Right cardiac atrium (tissue), 5 donors: ENCODE measurements around the gene CMIP. TPM values are rescaled to one million over a fixed set of nuclear protein-coding genes. Genes with fewer than 3 reads are reported as not detected.
A peak's percentile ranks its signal among the peaks of the same experiment; 100 is the strongest.

Experiments
- ATAC-seq, 2 donors: fragments of 200-7000 bp; cut with Tn5 transposase; one replicate each; pipeline versions ENCODE4 v1.8.0 to v1.9.1; 2020; ENCODE audit warnings: moderate library complexity in 2 of 2, mild to moderate bottlenecking in 1 of 2
- DNase-seq, 3 donors: peaks; one replicate each; pipeline ENCODE4 v3.0.0-alpha.2; 2020
- H3K27ac ChIP-seq: one replicate; pipeline ENCODE4 v1.5.1; 2013; ENCODE audit warnings: mild to moderate bottlenecking, low read length, control low read depth, moderate library complexity
- H3K27me3 ChIP-seq: one replicate; pipeline ENCODE4 v1.6.1; 2013; ENCODE audit not compliant: control insufficient read depth, insufficient read depth
- H3K4me1 ChIP-seq: one replicate; pipeline ENCODE4 v1.6.1; 2013; ENCODE audit warnings: low read length; ENCODE audit not compliant: control insufficient read depth, insufficient read depth
- H3K4me3 ChIP-seq: one replicate; pipeline ENCODE4 v1.5.1; 2013; ENCODE audit warnings: low read length, control low read depth
- H3K9me3 ChIP-seq: one replicate; pipeline ENCODE4 v1.6.1; 2013; ENCODE audit warnings: low read length; ENCODE audit not compliant: control insufficient read depth
- WGBS: extraction: QIAGEN DNeasy Blood & Tissue Kit; methylation state at CpG from one replicate; pipeline ENCODE4 v1.1.7; 2013; 5-methylcytosine and 5-hydroxymethylcytosine counted together
- intact Hi-C, 4 donors: fragments of 100-400 bp; cut with DNase I; formaldehyde crosslinking; loops; one replicate each; pipeline versions ENCODE4 v1.11.0 to v1.14.0; 2022 to 2023
- polyA plus RNA-seq: library from polyadenylated mRNA; stranded (reverse); fragments of 200-250 nt; gene quantifications from one replicate; pipeline ENCODE4 v1.2.3, GENCODE V29; 2013
- total RNA-seq, 4 donors: library from RNA; stranded (reverse); fragmentation: NEBNext Ultra II Directional; extraction: Animal tissue kit (Norgen Biotek cat#: 25700); gene quantifications; one replicate each; pipeline ENCODE4 v1.2.1, GENCODE V29; 2021
- donor health status: healthy with polysubstance abuse.
- donor health status: DM: no; HTN: yes; CAD: no.
- donor health status: DM: no; HTN: no; CAD: no.
- donor health status: DM: no; HTN: yes; CAD: no; lungs with severe emphysema.
- donor health status: DM: yes; HTN: yes; CAD: no.

The CMIP gene
- total and polyA plus RNA-seq, 5 donors = 9.0 to 29.0 (median 19.2) TPM

DNA sequence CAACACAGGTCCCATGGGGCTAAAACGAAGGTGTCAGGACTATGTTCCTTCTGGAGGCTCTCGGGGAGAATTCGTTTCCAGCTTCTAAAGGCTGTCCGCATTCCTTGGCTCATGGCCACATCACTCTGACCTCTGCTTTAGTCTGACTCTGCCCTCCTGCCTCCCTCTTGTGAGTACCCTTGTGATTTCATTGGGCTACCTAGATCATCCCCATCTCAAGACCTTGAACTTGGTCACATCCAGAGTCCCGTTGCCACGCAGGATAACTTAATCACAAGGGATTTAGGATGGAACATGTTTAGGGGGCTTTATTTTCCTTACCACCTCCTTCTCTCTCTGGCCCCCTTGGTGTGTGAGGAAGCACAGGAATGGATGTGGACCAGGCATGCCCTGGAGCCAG, 173.6 kb downstream of the CMIP start:
- Histone ChIP-seq H3K4me1 (peaks cover 1% of the 10 kb centered on the region), H3K4me3 (no peak overlapping the region), H3K27ac (no peak overlapping the region), H3K9me3 (no peaks in the 10 kb centered on the region), H3K27me3 (no peaks in the 10 kb centered on the region)
- ATAC-seq = no peak
- 77% methylated on average over 6 of the region's 6 CpGs for WGBS
- no peak for DNase-seq
- intact Hi-C loops = no loop called here

GRCh38 chr16:81618661-81619060, 174.1 kb downstream of the CMIP start:
- H3K27me3 ChIP-seq = no peaks in the 10 kb centered on the region
- no peaks in the 10 kb centered on the region for H3K4me1 ChIP-seq
- intact Hi-C loops = no loop called here
- no peaks in the 10 kb centered on the region for H3K9me3 ChIP-seq
- H3K27ac ChIP-seq = no peak overlapping the region
- DNase-seq = no peak
- no peak overlapping the region for H3K4me3 ChIP-seq
- 70% methylated on average over 11 of the region's 11 CpGs for WGBS
- no peak for ATAC-seq

DNA sequence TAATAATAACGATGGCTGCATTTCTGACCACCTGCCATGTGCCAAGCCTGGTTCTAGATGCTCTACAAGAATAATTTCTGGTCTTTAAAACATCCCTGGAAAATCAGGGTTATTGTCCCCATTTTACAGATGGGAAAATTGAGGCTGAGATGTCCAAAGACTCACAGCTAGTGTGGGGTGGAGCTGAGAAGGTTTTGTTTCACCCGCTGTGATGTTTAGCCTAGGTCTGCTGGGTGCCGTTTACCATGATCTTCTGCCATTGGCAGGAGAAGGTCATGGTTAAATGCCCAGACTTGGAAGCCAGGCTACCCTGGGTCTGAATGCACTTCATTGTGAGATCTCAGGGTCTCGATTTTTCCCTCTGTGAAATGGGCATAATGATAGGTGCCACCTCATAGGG, 175.4 kb downstream of the CMIP start:
- H3K4me1 ChIP-seq = peaks cover 2% of the 10 kb centered on the region
- WGBS = 93% methylated on average over 4 of the region's 4 CpGs
- no peak overlapping the region for H3K27ac ChIP-seq
- H3K9me3 ChIP-seq = no peaks in the 10 kb centered on the region
- ATAC-seq (no peak), DNase-seq (no peak)
- no peaks in the 10 kb centered on the region for H3K27me3 ChIP-seq
- no peak overlapping the region for H3K4me3 ChIP-seq
- intact Hi-C loops = loop anchor here in 2 of 4 donors (5.0 to 10.0 kb wide), 2 partner anchors 102 to 215 kb away; no protein-coding TSS in a partner anchor

- intact Hi-C loops = loop anchor here in 2 of 4 donors (5.0 to 10.0 kb wide), 2 partner anchors 102 to 216 kb away; no protein-coding TSS in a partner anchor
- DNase-seq (no peak), ATAC-seq (no peak)
- 88% methylated on average over 9 of the region's 9 CpGs for WGBS
- Histone ChIP-seq H3K4me1 (peaks cover 9% of the 10 kb centered on the region), H3K4me3 (no peak overlapping the region), H3K9me3 (no peaks in the 10 kb centered on the region), H3K27ac (no peak overlapping the region), H3K27me3 (no peaks in the 10 kb centered on the region)
These were observed 176.2 kb downstream of the CMIP start for GRCh38 chr16:81620796-81621195.

DNA sequence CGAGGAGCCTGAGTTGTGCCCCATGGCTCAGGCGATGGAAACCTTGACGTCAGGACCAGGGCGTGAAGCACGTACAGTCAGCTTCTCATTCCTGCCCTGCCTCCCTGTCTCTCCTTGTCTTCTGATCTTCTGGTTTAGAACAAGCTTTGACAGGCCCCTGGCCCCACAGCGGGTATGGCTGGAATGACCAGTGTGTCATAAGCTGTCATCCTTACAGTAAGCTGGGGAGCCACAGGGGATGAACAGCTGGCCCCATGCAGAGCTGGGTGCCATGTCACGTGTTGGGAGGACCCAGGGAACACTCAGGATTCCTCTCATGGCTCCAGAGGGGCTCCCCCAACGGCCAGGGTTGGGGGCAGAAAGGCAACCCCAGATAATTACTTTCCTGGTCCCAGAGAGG, 176.9 kb downstream of the CMIP start:
- Histone ChIP-seq H3K27ac (no peak overlapping the region), H3K27me3 (no peaks in the 10 kb centered on the region), H3K4me1 (peaks cover 11% of the 10 kb centered on the region), H3K9me3 (no peaks in the 10 kb centered on the region), H3K4me3 (no peak overlapping the region)
- intact Hi-C loops = loop anchor here in 2 of 4 donors (5.0 to 10.0 kb wide), 2 partner anchors 101 to 217 kb away; no protein-coding TSS in a partner anchor
- ATAC-seq (no peak), DNase-seq (no peak)
- 88% methylated on average over 8 of the region's 8 CpGs for WGBS

DNA sequence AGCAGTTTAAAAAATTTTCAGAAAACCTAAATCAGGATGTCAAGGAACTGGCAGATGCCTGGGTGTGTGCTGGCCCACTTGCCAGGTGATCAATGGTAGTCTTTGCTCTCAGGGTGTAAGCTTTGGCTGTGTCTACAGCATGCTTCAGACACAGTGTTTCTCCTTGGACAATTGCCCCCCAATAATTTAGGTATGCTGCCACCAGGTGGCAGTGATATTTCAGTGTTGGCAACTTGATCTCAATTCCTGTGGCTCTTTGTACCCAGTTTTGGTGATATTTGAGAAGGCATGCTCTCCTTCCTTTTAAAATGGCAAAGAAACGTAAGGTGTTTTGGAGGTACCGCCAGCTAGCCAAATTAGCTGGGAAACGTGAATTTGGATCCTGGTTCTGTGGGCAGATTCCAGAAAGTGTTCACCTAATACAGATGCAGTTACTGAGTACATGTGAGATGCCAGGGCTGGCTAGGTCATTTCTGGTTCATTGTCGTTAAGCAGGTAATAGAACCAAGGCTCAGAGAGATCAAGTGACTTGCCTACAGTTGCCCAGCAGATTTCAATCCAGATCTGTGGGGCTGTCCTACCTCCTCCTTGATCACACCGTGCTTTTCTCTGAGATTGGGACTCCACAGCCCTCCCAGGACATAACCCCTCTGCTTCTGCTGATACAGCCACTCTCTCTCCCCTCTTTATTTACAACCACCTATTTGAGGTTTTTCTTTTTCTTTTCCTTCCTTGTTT, 178.9 kb downstream of the CMIP start:
- Histone ChIP-seq H3K9me3 (no peaks in the 10 kb centered on the region), H3K27me3 (no peaks in the 10 kb centered on the region), H3K4me3 (no peak overlapping the region), H3K27ac (no peak overlapping the region), H3K4me1 (peaks cover 11% of the 10 kb centered on the region)
- DNase-seq (no peak), ATAC-seq (no peak)
- intact Hi-C loops = loop anchor here in 2 of 4 donors (5.0 to 10.0 kb wide), 2 partner anchors 99 to 219 kb away; no protein-coding TSS in a partner anchor
- WGBS = 85% methylated on average over 5 of the region's 5 CpGs

DNA sequence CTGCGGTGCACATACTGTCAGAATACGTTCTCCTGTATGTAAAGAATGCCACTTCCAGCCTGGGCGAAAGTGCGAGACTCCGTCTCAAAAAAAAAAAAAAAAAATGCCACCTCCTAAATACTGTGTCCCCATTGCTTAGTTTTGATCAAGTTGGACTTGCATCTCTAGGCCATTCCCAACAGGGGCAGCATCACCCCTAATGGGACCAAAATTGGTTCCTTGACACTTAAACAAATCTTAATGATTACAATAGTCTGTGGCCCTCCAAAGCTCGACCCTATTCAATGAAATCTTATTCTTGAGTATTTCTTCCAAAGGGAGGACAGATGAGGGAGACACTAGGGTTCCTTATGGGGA, 179.8 kb downstream of the CMIP start:
- H3K27me3 ChIP-seq = no peaks in the 10 kb centered on the region
- H3K4me3 ChIP-seq = no peak overlapping the region
- ATAC-seq (no peak), DNase-seq (no peak)
- intact Hi-C loops = loop anchor here in 2 of 4 donors (5.0 to 10.0 kb wide), 2 partner anchors 98 to 220 kb away; no protein-coding TSS in a partner anchor
- H3K27ac ChIP-seq = no peak overlapping the region
- H3K9me3 ChIP-seq = no peaks in the 10 kb centered on the region
- H3K4me1 ChIP-seq = peaks cover 11% of the 10 kb centered on the region
- 95% methylated on average over 6 of the region's 6 CpGs for WGBS

- DNase-seq (no peak), ATAC-seq (peak; percentile 13 to 22)
- 71% methylated on average over 11 of the region's 11 CpGs for WGBS
- Histone ChIP-seq H3K4me1 (peaks cover 11% of the 10 kb centered on the region), H3K27ac (no peak overlapping the region), H3K9me3 (no peaks in the 10 kb centered on the region), H3K27me3 (no peaks in the 10 kb centered on the region), H3K4me3 (no peak overlapping the region)
- intact Hi-C loops = loop anchor here in 2 of 4 donors (5.0 to 10.0 kb wide), 2 partner anchors 97 to 220 kb away; no protein-coding TSS in a partner anchor
These were observed 180.3 kb downstream of the CMIP start for GRCh38 chr16:81624760-81625543.

DNA sequence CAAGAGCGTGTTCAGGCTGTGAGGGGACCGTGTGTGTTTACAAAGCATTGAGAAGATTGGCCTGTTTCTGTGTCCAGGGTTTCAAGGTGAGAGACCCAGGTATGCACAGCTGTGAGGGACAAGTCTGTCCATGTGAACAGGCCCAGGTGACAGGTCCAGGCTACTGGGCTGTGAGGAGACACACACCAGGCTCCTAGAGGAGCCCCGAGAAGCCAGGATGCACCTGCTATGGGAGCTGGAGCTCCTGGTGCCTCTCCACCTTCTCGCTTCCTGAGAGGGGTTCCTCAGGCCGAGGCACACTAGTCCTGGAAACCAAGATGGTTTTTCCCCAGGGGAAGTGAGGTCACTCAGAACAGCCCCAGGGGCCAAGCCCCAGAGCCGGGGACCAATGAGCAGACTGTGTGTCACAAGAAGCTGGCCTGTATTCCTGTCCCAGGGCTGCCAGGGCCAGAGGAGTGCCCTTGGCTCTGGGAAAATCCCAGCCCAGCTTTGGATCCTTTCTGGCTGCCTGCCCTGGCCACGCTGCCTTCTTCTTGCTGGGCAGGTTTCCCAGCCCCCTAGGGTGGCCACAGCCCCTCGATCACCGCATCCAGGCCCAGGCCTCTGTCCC, 181.0 kb downstream of the CMIP start:
- intact Hi-C loops = loop anchor here in 1 of 4 donors (10.0 kb wide), 1 partner anchor 221 kb away; no protein-coding TSS in a partner anchor
- H3K4me1 ChIP-seq = peaks cover 11% of the 10 kb centered on the region
- H3K4me3 ChIP-seq = no peak overlapping the region
- ATAC-seq (peak; percentile 75 to 76), DNase-seq (peak; percentile 67 to 77 (median 73))
- H3K27ac ChIP-seq = no peak overlapping the region
- 45% methylated on average over 9 of the region's 9 CpGs for WGBS
- no peaks in the 10 kb centered on the region for H3K9me3 ChIP-seq
- no peaks in the 10 kb centered on the region for H3K27me3 ChIP-seq

GRCh38 chr16:81626181-81626674, 181.6 kb downstream of the CMIP start:
- ATAC-seq (no peak), DNase-seq (no peak)
- Histone ChIP-seq H3K27me3 (no peaks in the 10 kb centered on the region), H3K4me1 (peaks cover 11% of the 10 kb centered on the region), H3K27ac (no peak overlapping the region), H3K4me3 (no peak overlapping the region), H3K9me3 (no peaks in the 10 kb centered on the region)
- intact Hi-C loops = loop anchor here in 1 of 4 donors (10.0 kb wide), 1 partner anchor 221 kb away; no protein-coding TSS in a partner anchor
- WGBS = 82% methylated on average over 6 of the region's 6 CpGs
